ENCODE data around the gene CNOT2.

- TF ChIP-seq CTCF (conservative IDR thresholded peaks at IDR 0.05; ENCODE audit: low read depth in 2 of 2) (no peak), EZH2 (IDR thresholded peaks at IDR 0.05; ENCODE audit: low read depth, unreplicated experiment) (no peak), ZNF331 (CRISPR knock-in tag; IDR thresholded peaks at IDR 0.05; ENCODE audit: low read depth) (no peak)
Observed at GRCh38 chr12:70364695-70365397, 121.6 kb downstream of the CNOT2 start.
